NCI-H1048 (cell line): Measurements from ENCODE around the gene MFSD2B.

Source experiments
- DNase-seq: peaks from one replicate; lab custom pipeline; 2025; lab: John Stamatoyannopoulos, UW

Gene MFSD2B

GRCh38 chr2:24051833-24052232 is 41.9 kb downstream of the MFSD2B start:
- no peak for DNase-seq

- no peak for DNase-seq
These were observed 43.1 kb downstream of the MFSD2B start for GRCh38 chr2:24052951-24053350.

- DNase-seq, result no peak
These were observed 44.6 kb downstream of the MFSD2B start for GRCh38 chr2:24054366-24055010.

- no peak for DNase-seq
These were observed 45.9 kb downstream of the MFSD2B start for GRCh38 chr2:24055750-24056149.

- no peak for DNase-seq
These were observed 48.8 kb downstream of the MFSD2B start for GRCh38 chr2:24058564-24059271.

GRCh38 chr2:24065341-24065740 is 55.5 kb downstream of the MFSD2B start:
- no peak for DNase-seq

- no peak for DNase-seq
These were observed 62.4 kb downstream of the MFSD2B start for GRCh38 chr2:24072259-24072658.

GRCh38 chr2:24073816-24074215 is 63.9 kb downstream of the MFSD2B start:
- DNase-seq, result no peak

GRCh38 chr2:24075259-24075658 is 65.4 kb downstream of the MFSD2B start:
- DNase-seq, result no peak
